Mesothelial cell of epicardium (in vitro differentiated cells): ENCODE measurements around the gene METTL6. TPM values are rescaled to one million over a fixed set of nuclear protein-coding genes. Genes with fewer than 3 reads are reported as not detected.

Experiments used
- DNase-seq, 2 experiments: peaks; one replicate each; pipeline ENCODE4 v3.0.0; 2021; ENCODE audit warnings: low spot score in 2 of 2; ENCODE audit not compliant: unreplicated experiment in 2 of 2
- H3K27ac Mint-ChIP-seq: 2 replicates; pipeline ENCODE4 v1.8.0; 2021; ENCODE audit warnings: mixed read lengths
- H3K27me3 Mint-ChIP-seq: 2 replicates; pipeline ENCODE4 v1.8.0; 2021; ENCODE audit warnings: low read depth, mixed read lengths
- H3K36me3 Mint-ChIP-seq: 2 replicates; pipeline ENCODE4 v1.8.0; 2021; ENCODE audit warnings: mixed read lengths
- H3K4me1 Mint-ChIP-seq: 2 replicates; pipeline ENCODE4 v1.8.0; 2021; ENCODE audit warnings: mixed read lengths
- H3K4me3 Mint-ChIP-seq: 2 replicates; pipeline ENCODE4 v1.8.0; 2021; ENCODE audit warnings: mild to moderate bottlenecking, moderate library complexity, mixed read lengths
- H3K9me3 Mint-ChIP-seq: 2 replicates; pipeline ENCODE4 v1.8.0; 2021; ENCODE audit warnings: mixed read lengths
- total RNA-seq: library from RNA; stranded (reverse); gene quantifications from 3 replicates; pipeline ENCODE4 v1.2.1, GENCODE V29; 2021
- TF ChIP-seq, protein P1 (sequence below): fragments of 200-600 bp; sonication (generic); IDR thresholded peaks from one replicate; pipeline ENCODE4 v1.5.0; 2021; ENCODE audit warnings: antibody characterized with exemption; ENCODE audit not compliant: unreplicated experiment

The METTL6 gene
- total RNA-seq, 1 donor from 2014 or later, result 23.5 TPM

DNA sequence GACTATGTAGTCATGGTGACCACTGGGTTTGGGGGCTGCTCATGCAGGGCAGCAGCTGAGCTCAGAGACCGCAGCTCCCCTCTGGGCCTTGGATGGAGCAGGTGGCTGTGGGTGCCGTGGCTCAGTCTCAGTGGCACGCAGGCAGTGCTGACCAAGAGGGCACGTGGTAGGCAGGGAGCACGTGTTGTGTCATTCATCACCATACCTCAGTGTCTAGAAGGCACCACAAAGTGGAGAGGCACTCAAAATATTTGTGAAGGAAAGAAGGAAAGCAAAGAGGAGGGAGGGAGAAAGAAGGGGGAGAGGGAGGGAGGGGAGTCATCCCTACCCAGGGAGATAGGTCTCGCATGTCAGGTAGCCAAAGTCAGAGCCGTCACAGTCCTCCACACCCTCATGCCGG, 26.2 kb upstream of the METTL6 start:
- Mint-ChIP-seq H3K36me3 (peaks cover 25% of the 10 kb centered on the region), H3K9me3 (peaks cover 4% of the 10 kb centered on the region), H3K4me1 (no peaks in the 10 kb centered on the region), H3K4me3 (no peak overlapping the region), H3K27ac (no peak overlapping the region), H3K27me3 (no peaks in the 10 kb centered on the region)
- TF ChIP-seq, protein P1, sequence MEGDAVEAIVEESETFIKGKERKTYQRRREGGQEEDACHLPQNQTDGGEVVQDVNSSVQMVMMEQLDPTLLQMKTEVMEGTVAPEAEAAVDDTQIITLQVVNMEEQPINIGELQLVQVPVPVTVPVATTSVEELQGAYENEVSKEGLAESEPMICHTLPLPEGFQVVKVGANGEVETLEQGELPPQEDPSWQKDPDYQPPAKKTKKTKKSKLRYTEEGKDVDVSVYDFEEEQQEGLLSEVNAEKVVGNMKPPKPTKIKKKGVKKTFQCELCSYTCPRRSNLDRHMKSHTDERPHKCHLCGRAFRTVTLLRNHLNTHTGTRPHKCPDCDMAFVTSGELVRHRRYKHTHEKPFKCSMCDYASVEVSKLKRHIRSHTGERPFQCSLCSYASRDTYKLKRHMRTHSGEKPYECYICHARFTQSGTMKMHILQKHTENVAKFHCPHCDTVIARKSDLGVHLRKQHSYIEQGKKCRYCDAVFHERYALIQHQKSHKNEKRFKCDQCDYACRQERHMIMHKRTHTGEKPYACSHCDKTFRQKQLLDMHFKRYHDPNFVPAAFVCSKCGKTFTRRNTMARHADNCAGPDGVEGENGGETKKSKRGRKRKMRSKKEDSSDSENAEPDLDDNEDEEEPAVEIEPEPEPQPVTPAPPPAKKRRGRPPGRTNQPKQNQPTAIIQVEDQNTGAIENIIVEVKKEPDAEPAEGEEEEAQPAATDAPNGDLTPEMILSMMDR, result no peak
- DNase-seq, result no peak

DNA sequence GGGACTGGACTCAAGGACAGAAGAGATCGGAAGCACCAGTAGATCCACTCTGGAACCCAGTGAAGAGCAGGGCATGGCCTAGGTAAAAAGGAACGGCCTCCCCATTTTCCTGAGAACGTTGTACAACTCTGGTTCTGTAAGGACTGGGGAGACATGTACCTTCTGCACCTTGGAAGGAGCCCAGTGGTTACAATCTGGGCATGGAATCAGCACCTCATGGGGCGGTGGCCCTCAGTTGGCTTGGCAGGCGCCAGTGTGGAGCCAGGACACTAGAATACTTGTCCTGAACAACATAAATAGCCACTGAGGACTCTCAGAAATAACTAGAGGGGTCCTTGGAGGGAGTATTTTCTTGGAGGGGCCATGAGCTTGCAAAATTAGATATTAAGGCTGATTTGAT, 25.6 kb upstream of the METTL6 start:
- Mint-ChIP-seq H3K4me1 (no peaks in the 10 kb centered on the region), H3K27me3 (no peaks in the 10 kb centered on the region), H3K36me3 (peaks cover 20% of the 10 kb centered on the region), H3K9me3 (no peaks in the 10 kb centered on the region), H3K4me3 (no peak overlapping the region), H3K27ac (no peak overlapping the region)
- no peak for DNase-seq
- TF ChIP-seq, protein P1, result no peak

DNA sequence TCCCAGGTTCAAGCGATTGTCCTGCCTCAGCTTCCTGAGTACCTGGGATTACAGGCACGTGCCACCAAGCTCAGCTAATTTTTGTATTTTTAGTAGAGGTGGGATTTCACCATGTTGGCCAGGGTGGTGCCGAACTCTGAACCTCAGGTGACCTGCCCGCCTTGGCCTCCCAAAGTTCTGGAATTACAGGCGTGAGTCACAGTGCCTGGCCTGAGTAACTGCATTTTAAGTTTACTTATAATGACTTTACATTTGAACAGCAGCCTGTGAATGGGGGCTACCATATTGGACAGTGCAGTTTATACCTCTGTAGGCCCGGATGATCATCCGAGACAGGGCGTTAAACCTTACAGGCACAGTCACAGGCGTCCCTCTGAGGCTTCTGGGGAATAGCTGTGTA, 24.8 kb upstream of the METTL6 start:
- Mint-ChIP-seq H3K27ac (no peak overlapping the region), H3K4me3 (no peak overlapping the region), H3K27me3 (no peaks in the 10 kb centered on the region), H3K9me3 (no peaks in the 10 kb centered on the region), H3K4me1 (no peaks in the 10 kb centered on the region), H3K36me3 (peaks cover 19% of the 10 kb centered on the region)
- TF ChIP-seq, protein P1, result no peak
- DNase-seq, result no peak

DNA sequence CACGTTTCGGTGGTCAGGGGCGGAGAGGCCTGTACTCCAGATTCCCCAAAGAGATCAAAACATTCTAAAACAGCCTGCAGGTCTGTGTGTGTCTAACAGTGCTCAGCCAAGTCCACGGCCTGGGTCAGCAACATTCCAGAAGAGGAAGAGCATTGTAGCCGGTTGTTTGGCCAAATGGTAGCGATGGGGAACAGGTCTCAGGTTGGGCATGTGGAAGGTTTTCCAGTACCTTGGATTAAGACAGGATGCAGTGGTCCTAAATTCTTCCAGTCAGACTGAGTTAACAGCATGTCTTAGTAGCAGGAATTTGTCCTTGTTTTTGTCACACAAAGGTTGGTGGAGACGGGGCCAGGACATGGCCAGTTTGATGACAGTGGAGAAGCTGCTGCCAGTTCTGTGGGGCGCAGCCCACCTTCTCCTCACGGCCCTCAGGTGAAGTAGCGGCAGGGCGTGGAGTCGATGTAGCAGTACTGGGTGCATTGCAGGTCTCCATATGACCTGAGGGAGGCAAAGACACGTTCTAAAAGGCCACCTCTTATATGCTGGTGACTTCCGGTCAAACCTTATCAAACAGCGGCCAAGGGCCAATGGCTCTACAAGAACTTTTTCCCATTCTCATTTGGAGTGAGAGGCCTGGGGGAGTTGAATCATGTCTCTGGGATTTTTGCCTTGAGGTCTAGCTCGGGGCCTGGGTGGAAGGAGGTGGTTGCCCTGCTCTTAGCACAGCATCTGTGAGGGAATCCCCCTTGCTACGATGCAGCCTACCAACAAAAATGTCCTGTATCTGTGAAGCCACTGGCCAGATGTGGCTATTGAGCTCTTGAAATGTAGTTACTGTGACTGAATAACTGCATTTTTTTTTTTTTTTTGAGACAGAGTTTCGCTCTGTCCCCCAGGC, 24.1 kb upstream of the METTL6 start:
- H3K9me3 Mint-ChIP-seq, result no peaks in the 10 kb centered on the region
- H3K36me3 Mint-ChIP-seq, result peaks cover 22% of the 10 kb centered on the region

DNA sequence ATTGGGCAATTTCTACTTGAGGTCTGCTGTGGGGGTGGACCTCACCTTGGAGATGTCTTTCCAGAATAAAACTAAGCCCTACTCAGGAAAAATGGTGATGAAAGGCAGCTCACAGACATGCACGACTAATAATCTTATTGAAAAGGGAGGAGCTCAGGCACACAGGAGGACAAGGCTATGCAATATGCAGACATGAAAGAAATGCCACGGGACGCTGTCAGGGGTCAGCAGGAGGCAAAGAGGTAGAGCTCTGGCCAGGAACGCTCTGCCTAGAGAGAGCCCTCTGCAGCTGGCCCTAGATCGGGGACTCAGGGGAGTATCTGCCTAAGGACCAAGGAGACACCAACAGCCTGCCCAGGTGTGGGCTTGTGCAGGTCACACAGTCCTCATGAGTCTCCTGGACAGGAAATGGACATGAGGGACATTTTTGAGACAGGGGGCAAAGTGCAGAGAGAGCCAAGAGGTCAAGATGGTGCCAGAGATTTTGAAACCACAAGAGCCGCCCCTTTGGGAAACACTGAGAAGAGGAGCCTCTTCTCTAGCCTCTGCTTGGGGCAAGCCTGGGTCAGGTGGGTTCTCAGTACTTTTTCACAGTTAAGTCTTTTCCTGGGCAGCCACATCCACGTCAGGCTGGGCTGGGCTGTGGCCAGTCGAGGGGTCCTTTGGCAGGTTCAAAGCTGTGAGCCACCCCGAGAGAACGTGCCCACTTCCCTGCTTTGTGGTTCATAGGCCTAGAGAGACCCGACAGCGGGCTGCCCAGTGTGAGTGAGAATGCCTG, 23.3 kb upstream of the METTL6 start:
- H3K27me3 Mint-ChIP-seq, result no peaks in the 10 kb centered on the region
- no peak for DNase-seq
- no peaks in the 10 kb centered on the region for H3K4me1 Mint-ChIP-seq
- no peaks in the 10 kb centered on the region for H3K9me3 Mint-ChIP-seq
- no peak overlapping the region for H3K27ac Mint-ChIP-seq
- TF ChIP-seq, protein P1, result no peak
- peaks cover 22% of the 10 kb centered on the region for H3K36me3 Mint-ChIP-seq
- H3K4me3 Mint-ChIP-seq, result no peak overlapping the region

More for the DNA sequence above, 24.1 kb upstream of the METTL6 start:
- DNase-seq, result no peak
- TF ChIP-seq, protein P1, result no peak
- Mint-ChIP-seq H3K27me3 (no peaks in the 10 kb centered on the region), H3K4me3 (no peak overlapping the region), H3K4me1 (no peaks in the 10 kb centered on the region), H3K27ac (no peak overlapping the region)
